ENCODE measurements around the gene PLXNA3. TPM values are rescaled to one million over a fixed set of nuclear protein-coding genes. Genes with fewer than 3 reads are reported as not detected.

PLXNA3 gene
- polyA plus RNA-seq, 2 donors = 4.3 to 19.0 TPM

DNA sequence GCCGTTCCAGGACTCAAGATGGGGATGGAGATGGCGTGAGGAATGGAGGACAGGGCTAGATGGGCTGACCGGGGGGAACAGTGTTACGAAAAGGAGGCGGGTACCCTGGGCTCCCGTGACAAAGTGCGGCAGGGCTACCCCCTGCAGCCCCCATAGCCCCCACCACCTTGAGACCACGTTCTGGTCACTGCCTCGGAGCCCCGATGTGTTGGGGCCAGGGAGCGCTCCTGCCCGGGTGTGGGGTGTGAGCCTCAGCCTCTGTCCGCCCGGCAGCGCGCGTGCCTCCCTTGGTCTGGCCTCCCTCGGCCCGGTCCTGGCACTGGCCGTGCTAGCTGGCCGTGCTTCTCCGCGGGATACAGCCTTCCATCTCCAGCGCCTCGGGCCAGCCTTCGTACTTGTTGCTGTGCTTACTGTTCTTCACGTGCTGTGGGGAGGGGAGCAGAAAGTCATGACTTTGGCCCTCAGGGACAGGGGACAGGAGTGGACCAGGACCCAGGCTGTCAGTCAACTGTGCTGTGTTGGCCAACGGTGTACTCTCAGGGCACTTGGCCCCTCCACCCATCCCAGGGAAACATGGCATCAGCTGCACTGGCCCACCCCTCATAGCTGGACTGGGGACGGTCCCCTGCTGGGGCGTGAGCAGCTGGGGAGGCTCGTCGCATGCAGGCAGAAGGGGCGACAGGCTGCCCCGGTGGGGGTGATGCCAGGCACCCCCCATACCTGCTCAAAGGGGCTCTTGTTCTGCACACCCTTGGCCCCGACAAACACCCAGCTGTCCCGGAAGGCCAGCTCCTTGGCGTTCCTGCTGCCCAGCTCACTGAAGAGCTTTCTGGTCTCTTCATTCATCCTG lies 48.6 kb downstream of the PLXNA3 start:
- peaks cover 0 to 8% of the 10 kb centered on the region in 2 donors for H3K36me3 ChIP-seq (ENCODE audit: control insufficient read depth in 2 of 2, insufficient read depth in 2 of 2, low read length in 1 of 2)
- H3K9me3 ChIP-seq (ENCODE audit: control insufficient read depth in 2 of 2, insufficient read depth in 1 of 2, low read depth in 1 of 2, low read length in 1 of 2) = no peaks in the 10 kb centered on the region

DNA sequence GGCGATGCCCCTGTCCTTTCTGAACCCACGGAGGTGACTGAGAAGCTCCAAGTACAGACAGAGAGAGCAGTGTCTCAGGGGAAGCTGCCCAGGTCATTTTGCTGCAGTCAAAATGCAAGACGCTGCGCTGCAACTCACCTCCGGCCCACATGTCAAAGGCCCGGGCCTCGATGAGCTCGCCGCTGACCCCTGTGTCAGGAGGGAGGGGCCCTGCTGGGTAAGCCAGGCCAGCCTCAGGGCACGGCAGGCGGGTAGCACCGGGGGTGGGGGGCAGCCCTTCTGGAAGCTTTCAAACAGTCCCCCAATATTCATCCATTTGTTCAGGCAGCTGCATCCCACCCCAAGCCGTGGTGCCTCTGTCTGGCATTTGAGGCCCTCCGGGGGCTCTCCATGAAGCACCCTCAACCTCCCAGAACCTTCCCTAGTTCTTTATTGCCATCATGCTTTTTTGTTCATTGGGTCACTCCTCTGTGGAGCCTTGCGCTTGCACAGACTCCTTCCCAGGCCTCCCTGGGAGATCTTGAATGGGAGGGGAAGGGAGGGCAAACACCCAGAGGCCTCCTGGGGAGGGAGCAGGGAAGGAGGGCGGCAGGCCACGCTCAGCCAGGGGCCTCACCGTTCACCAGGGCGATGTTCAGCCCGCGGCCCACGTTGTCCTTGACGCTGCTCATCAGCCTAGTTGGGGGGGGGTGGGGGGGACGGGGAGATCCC lies 49.7 kb downstream of the PLXNA3 start:
- no peak overlapping the region for H3K27ac ChIP-seq (ENCODE audit: low read depth in 2 of 2, low read length in 1 of 2)
- H3K27me3 ChIP-seq (ENCODE audit: control insufficient read depth in 1 of 2, insufficient read depth in 2 of 2, low read length in 2 of 2) = no peaks in the 10 kb centered on the region
- WGBS, 2 donors = 84 to 88% methylated on average over 23 to 24 of the region's 24 CpGs
- H3K4me3 ChIP-seq (ENCODE audit: low read depth in 1 of 2, low read length in 2 of 2) = no peak overlapping the region
- H3K36me3 ChIP-seq (ENCODE audit: control insufficient read depth in 2 of 2, insufficient read depth in 2 of 2, low read length in 1 of 2) = peaks cover 0 to 8% of the 10 kb centered on the region in 2 donors
- no peaks in the 10 kb centered on the region for H3K9me3 ChIP-seq (ENCODE audit: control insufficient read depth in 2 of 2, insufficient read depth in 1 of 2, low read depth in 1 of 2, low read length in 1 of 2)
- peaks cover 0 to 8% of the 10 kb centered on the region in 2 donors for H3K4me1 ChIP-seq (ENCODE audit: control insufficient read depth in 2 of 2, insufficient read depth in 2 of 2, low read length in 1 of 2)

More for the DNA sequence above, 48.6 kb downstream of the PLXNA3 start:
- Histone ChIP-seq H3K27ac (ENCODE audit: low read depth in 2 of 2, low read length in 1 of 2) (peak overlapping the region in 1 of 2 donors; percentile 80), H3K4me3 (ENCODE audit: low read depth in 1 of 2, low read length in 2 of 2) (no peak overlapping the region), H3K4me1 (ENCODE audit: control insufficient read depth in 2 of 2, insufficient read depth in 2 of 2, low read length in 1 of 2) (peaks cover 2 to 8% of the 10 kb centered on the region in 2 donors), H3K27me3 (ENCODE audit: control insufficient read depth in 1 of 2, insufficient read depth in 2 of 2, low read length in 2 of 2) (no peaks in the 10 kb centered on the region)
- 87 to 93% methylated on average over 34 to 37 of the region's 37 CpGs for WGBS, 2 donors

DNA sequence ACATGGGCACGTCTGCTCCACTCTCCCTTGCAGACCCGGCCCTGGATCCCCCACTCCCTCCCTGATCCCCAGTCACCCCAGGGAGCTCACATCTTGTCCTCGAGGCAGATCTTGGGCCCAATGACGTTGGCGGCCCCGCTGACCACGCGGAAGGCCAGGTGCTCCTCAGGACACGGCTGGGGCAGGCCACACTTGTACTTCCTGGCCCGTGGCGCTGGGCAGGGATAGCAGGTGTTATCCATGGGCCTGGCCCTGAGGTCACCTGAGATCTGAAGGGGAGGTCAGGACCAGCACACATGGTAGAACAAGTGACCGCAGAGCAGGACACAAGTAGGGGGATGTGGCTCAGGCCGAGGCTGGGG lies 50.3 kb downstream of the PLXNA3 start:
- Histone ChIP-seq H3K27me3 (ENCODE audit: control insufficient read depth in 1 of 2, insufficient read depth in 2 of 2, low read length in 2 of 2) (no peaks in the 10 kb centered on the region), H3K36me3 (ENCODE audit: control insufficient read depth in 2 of 2, insufficient read depth in 2 of 2, low read length in 1 of 2) (peaks cover 0 to 8% of the 10 kb centered on the region in 2 donors), H3K27ac (ENCODE audit: low read depth in 2 of 2, low read length in 1 of 2) (no peak overlapping the region), H3K4me3 (ENCODE audit: low read depth in 1 of 2, low read length in 2 of 2) (no peak overlapping the region), H3K4me1 (ENCODE audit: control insufficient read depth in 2 of 2, insufficient read depth in 2 of 2, low read length in 1 of 2) (peaks cover 0 to 8% of the 10 kb centered on the region in 2 donors), H3K9me3 (ENCODE audit: control insufficient read depth in 2 of 2, insufficient read depth in 1 of 2, low read depth in 1 of 2, low read length in 1 of 2) (no peaks in the 10 kb centered on the region)
- 86 to 92% methylated on average over 13 of the region's 13 CpGs for WGBS, 2 donors

DNA sequence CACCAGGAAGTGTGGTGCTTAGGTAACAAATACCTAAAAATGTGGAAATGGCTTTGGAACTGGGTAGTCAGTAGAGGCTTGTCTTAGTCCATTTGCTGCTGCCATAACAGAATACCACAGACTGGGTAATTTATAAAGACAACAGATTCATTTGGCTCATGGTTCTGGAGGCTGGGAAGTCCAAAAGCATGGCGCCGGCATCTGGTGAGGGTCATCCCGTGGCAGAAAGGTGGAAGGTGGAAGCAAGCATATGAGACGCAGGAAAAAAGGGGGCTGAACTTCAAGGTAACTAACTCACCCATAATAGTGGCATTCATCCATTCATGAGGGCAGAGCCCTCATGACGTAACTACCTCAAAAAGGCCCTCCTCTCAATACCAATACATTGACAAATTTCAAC lies 51.4 kb downstream of the PLXNA3 start:
- H3K36me3 ChIP-seq (ENCODE audit: control insufficient read depth in 2 of 2, insufficient read depth in 2 of 2, low read length in 1 of 2) = peaks cover 0 to 8% of the 10 kb centered on the region in 2 donors
- no peaks in the 10 kb centered on the region for H3K9me3 ChIP-seq (ENCODE audit: control insufficient read depth in 2 of 2, insufficient read depth in 1 of 2, low read depth in 1 of 2, low read length in 1 of 2)
- no peak overlapping the region for H3K27ac ChIP-seq (ENCODE audit: low read depth in 2 of 2, low read length in 1 of 2)
- H3K4me3 ChIP-seq (ENCODE audit: low read depth in 1 of 2, low read length in 2 of 2) = no peak overlapping the region
- H3K4me1 ChIP-seq (ENCODE audit: control insufficient read depth in 2 of 2, insufficient read depth in 2 of 2, low read length in 1 of 2) = peaks cover 0 to 8% of the 10 kb centered on the region in 2 donors
- no peaks in the 10 kb centered on the region for H3K27me3 ChIP-seq (ENCODE audit: control insufficient read depth in 1 of 2, insufficient read depth in 2 of 2, low read length in 2 of 2)
- 90 to 98% methylated on average over 5 of the region's 5 CpGs for WGBS, 2 donors

DNA sequence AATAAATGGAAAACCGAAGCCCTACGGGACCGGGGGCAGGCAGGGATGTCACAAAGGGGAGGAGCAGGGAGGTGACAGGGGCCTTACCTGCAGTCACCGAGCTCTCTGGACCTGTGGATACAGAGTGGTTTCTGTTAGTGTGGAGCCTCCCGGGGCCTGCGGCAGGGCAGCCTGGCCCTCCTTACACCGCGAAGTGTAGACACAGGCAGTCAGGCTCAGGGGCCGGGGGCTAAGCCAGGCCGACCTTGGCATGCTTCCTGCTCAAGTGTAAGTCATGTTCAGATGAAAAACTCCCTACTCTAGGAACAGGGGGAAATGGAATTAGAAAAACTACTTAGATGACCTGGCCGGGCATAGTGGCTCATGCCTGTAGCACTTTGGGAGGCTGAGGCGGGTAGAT lies 53.7 kb downstream of the PLXNA3 start:
- Histone ChIP-seq H3K9me3 (ENCODE audit: control insufficient read depth in 2 of 2, insufficient read depth in 1 of 2, low read depth in 1 of 2, low read length in 1 of 2) (no peaks in the 10 kb centered on the region), H3K27ac (ENCODE audit: low read depth in 2 of 2, low read length in 1 of 2) (no peak overlapping the region), H3K36me3 (ENCODE audit: control insufficient read depth in 2 of 2, insufficient read depth in 2 of 2, low read length in 1 of 2) (peaks cover 0 to 5% of the 10 kb centered on the region in 2 donors), H3K4me1 (ENCODE audit: control insufficient read depth in 2 of 2, insufficient read depth in 2 of 2, low read length in 1 of 2) (peaks cover 0 to 1% of the 10 kb centered on the region in 2 donors), H3K4me3 (ENCODE audit: low read depth in 1 of 2, low read length in 2 of 2) (no peak overlapping the region), H3K27me3 (ENCODE audit: control insufficient read depth in 1 of 2, insufficient read depth in 2 of 2, low read length in 2 of 2) (no peaks in the 10 kb centered on the region)
- WGBS, 2 donors = 80 to 84% methylated on average over 12 of the region's 12 CpGs

DNA sequence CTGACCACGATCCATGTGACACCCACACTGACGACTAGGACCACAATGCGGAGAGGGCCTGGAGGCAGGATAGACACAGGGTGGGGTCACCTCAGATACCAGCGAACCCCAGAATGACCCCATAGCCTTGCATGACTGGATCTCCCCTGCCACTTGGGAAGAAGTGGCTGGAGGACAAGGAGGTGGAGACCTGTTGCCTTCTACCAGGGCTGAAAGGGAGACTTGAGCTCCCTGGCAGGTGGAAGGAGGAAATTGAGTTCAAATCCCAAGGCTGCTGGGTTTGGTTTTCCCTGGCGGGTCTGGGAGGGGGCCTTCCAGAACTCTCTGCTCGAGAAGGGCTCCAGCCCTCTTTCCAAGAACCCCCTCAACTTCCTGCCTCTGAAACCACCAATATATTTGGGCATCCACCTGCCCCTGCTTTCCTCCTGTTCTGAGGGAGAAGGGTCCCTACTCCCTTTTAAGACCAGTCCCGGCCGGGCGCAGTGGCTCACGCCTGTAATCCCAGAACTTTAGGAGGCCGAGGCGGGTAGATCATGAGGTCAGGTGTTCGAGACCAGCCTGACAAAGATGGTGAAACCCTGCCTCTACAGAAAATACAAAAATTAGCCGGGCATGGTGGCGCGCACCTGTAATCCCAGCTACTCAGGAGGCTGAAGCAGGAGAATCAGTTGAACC lies 54.9 kb downstream of the PLXNA3 start:
- Histone ChIP-seq H3K36me3 (ENCODE audit: control insufficient read depth in 2 of 2, insufficient read depth in 2 of 2, low read length in 1 of 2) (no peaks in the 10 kb centered on the region), H3K4me1 (ENCODE audit: control insufficient read depth in 2 of 2, insufficient read depth in 2 of 2, low read length in 1 of 2) (no peaks in the 10 kb centered on the region), H3K27ac (ENCODE audit: low read depth in 2 of 2, low read length in 1 of 2) (no peak overlapping the region), H3K9me3 (ENCODE audit: control insufficient read depth in 2 of 2, insufficient read depth in 1 of 2, low read depth in 1 of 2, low read length in 1 of 2) (no peaks in the 10 kb centered on the region), H3K4me3 (ENCODE audit: low read depth in 1 of 2, low read length in 2 of 2) (no peak overlapping the region), H3K27me3 (ENCODE audit: control insufficient read depth in 1 of 2, insufficient read depth in 2 of 2, low read length in 2 of 2) (no peaks in the 10 kb centered on the region)
- 89 to 94% methylated on average over 16 of the region's 16 CpGs for WGBS, 2 donors

DNA sequence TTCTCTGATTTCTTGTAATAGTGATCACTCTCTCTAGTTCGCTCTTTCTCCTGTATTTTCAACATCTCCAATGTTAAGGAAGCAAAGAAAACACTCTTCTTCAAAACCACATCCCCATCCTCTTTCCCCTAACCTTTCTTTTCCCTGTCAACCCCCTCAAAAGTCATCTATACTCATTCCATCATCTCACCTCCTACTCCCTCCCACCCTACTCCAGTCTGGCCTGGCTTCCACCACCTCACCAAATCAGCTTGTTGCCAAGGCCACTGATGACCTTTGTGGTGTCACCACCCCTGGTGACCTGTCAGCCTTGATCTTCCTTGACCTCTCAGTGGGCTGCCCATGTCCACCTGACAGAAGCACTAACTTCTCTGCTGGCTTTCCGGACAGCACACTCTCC lies 55.6 kb downstream of the PLXNA3 start:
- H3K27ac ChIP-seq (ENCODE audit: low read depth in 2 of 2, low read length in 1 of 2) = no peak overlapping the region
- H3K4me3 ChIP-seq (ENCODE audit: low read depth in 1 of 2, low read length in 2 of 2) = no peak overlapping the region
- H3K36me3 ChIP-seq (ENCODE audit: control insufficient read depth in 2 of 2, insufficient read depth in 2 of 2, low read length in 1 of 2) = no peaks in the 10 kb centered on the region
- WGBS, 2 donors = 76 to 93% methylated on average over 2 of the region's 2 CpGs
- H3K9me3 ChIP-seq (ENCODE audit: control insufficient read depth in 2 of 2, insufficient read depth in 1 of 2, low read depth in 1 of 2, low read length in 1 of 2) = no peaks in the 10 kb centered on the region
- no peaks in the 10 kb centered on the region for H3K27me3 ChIP-seq (ENCODE audit: control insufficient read depth in 1 of 2, insufficient read depth in 2 of 2, low read length in 2 of 2)
- H3K4me1 ChIP-seq (ENCODE audit: control insufficient read depth in 2 of 2, insufficient read depth in 2 of 2, low read length in 1 of 2) = no peaks in the 10 kb centered on the region

DNA sequence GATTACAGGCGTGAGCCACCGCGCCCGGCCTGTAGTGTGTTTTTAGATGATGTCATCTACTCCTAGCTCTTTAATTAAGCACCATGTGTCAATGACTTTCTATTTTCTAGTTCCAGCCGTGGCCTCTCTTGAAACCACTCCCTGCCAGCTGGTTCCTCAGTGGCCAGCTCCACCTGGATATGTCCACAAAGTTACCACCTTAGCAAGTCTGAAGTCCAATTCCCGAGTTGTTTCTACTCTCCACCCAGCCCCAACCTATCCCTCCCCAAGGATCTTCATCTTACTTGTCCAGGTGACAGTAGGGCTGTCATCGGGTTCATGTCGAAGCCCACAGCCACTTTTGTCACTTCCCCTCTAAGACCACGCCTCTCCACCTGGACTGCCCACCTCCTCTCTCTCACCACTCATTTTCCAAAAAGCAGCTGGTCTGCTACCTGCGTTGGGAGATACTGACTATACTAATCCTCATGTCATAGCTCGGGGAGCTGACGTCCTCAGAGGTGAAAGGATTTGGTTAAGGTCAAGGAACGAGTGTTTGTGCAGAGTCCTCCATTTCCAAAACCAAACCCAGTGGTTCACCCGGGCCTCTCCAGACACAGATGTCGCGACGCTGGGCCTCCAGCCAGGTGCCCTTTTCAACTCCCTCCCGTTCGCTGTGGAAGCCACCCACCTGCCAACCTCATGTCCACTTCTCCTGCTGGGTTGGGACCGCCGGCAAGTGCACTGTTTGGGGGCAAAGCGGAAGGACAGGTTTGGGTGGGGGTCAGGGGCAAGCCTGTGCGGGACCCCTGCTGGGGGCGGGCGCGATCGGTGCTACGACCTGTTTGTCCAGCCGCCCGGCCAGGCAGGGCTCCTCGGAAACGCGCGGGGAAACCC lies 57.2 kb downstream of the PLXNA3 start:
- Histone ChIP-seq H3K36me3 (ENCODE audit: control insufficient read depth in 2 of 2, insufficient read depth in 2 of 2, low read length in 1 of 2) (no peaks in the 10 kb centered on the region), H3K27ac (ENCODE audit: low read depth in 2 of 2, low read length in 1 of 2) (peak overlapping the region; percentile 73 to 90), H3K9me3 (ENCODE audit: control insufficient read depth in 2 of 2, insufficient read depth in 1 of 2, low read depth in 1 of 2, low read length in 1 of 2) (no peaks in the 10 kb centered on the region), H3K27me3 (ENCODE audit: control insufficient read depth in 1 of 2, insufficient read depth in 2 of 2, low read length in 2 of 2) (no peaks in the 10 kb centered on the region), H3K4me3 (ENCODE audit: low read depth in 1 of 2, low read length in 2 of 2) (peak overlapping the region; percentile 52 to 68), H3K4me1 (ENCODE audit: control insufficient read depth in 2 of 2, insufficient read depth in 2 of 2, low read length in 1 of 2) (no peaks in the 10 kb centered on the region)
- 15 to 41% methylated on average over 28 to 34 of the region's 34 CpGs for WGBS, 2 donors
